ENCODE data around the gene UBE2G1.

The UBE2G1 gene

DNA sequence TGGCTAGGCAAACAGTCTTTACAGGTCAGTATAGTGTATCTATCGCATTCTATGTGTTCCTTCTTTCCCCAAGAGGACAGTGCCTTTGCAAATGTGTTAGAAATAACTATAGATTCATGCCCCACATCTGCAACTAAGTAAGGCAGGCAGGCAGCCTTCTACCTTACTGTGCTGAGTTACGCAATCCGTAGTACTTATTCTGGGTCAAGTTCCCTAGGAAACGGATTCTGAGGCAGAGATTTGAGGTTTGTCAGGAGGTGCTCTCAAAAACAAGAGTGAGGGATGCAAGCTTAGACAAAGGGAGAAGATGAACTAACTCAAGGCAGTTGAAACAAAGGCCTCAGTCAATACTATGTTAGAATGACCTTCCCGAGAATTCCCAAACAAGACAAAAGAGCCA is 90.0 kb downstream of the UBE2G1 start:
- H3K4me3 ChIP-seq (ENCODE audit: low read depth, low read length), result no peak overlapping the region
- DNase-seq (ENCODE audit: low read depth), result peak; percentile 53
- TF ChIP-seq, protein P1, sequence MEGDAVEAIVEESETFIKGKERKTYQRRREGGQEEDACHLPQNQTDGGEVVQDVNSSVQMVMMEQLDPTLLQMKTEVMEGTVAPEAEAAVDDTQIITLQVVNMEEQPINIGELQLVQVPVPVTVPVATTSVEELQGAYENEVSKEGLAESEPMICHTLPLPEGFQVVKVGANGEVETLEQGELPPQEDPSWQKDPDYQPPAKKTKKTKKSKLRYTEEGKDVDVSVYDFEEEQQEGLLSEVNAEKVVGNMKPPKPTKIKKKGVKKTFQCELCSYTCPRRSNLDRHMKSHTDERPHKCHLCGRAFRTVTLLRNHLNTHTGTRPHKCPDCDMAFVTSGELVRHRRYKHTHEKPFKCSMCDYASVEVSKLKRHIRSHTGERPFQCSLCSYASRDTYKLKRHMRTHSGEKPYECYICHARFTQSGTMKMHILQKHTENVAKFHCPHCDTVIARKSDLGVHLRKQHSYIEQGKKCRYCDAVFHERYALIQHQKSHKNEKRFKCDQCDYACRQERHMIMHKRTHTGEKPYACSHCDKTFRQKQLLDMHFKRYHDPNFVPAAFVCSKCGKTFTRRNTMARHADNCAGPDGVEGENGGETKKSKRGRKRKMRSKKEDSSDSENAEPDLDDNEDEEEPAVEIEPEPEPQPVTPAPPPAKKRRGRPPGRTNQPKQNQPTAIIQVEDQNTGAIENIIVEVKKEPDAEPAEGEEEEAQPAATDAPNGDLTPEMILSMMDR (conservative IDR thresholded peaks at IDR 0.05; ENCODE audit: low read depth, low read length), result no peak

DNA sequence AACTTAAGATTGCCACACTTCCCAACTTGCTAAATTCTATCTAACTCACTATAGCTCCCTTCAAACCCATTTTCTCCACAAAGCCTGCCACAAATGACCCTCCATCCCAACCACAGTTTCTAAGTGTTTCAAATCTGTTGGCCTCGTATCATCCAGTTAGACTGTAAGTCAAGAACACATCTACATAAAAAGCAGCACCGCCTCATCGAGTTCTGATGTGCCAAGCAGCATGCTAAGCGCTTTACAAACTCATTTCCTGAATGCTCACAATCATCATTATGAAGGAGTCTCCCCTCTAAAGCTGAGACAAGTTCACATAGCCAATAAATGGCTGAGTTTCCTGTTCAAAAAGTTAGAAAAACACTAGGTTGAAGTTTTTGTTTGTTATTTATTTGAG is 93.5 kb downstream of the UBE2G1 start:
- TF ChIP-seq, protein P1 (conservative IDR thresholded peaks at IDR 0.05; ENCODE audit: low read depth, low read length), result no peak
- no peak overlapping the region for H3K4me3 ChIP-seq (ENCODE audit: low read depth, low read length)
- DNase-seq (ENCODE audit: low read depth), result no peak

DNA sequence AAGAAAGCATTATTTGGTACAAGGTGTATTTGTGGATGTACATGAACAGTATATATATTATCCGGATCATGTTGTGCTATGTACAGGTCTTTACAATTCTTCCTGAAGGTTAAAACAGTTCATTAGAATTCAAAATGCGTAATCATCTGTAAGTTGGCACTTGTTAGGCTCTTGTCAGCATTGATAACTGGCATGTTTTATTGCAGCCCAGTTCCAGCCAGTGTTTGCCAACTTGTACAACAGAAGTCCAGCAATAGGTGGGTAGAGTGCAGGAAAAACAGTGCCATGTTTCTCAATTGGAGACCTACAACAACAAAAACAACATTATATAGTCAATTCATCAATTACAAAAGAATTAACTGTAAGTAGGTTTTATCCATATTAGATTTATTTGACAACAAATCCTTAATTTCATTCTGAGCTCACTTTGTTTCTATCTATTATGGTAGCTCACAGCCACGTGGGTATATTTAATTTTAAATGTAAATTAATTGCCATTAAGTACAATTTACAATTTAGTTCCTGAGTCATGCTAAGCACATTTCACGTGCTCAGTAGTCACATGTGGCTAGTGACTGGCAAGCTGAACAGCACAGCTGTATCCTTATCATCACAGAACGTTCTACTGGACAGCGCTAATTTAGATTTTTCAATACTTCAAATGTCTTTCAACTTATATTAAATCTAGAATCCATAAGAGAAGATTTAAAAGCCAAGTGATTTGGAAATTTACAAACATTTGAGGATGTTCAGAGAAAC is 94.1 kb downstream of the UBE2G1 start:
- DNase-seq (ENCODE audit: low read depth), result no peak
- TF ChIP-seq, protein P1 (conservative IDR thresholded peaks at IDR 0.05; ENCODE audit: low read depth, low read length), result no peak

DNA sequence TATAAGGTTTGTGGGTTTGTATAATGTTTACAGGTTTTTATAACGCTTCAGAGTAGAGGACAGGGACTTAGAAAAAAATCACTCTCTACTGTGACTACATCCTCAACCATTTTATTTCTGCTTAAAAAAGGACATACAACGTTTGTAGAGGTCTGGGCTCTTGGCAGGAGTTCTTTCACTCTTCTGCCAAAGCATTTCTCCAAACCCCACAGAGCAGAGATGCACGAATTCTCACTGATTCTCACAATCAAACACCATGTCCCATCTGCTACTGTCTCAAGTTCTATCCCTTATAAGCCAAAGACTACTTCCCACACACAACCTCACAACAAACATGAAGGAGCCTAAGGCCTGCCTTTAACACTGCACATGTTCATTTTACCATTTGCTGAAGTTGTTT is 95.7 kb downstream of the UBE2G1 start:
- DNase-seq (ENCODE audit: low read depth), result no peak
- H3K4me3 ChIP-seq (ENCODE audit: low read depth, low read length), result no peak overlapping the region
- TF ChIP-seq, protein P1 (conservative IDR thresholded peaks at IDR 0.05; ENCODE audit: low read depth, low read length), result no peak

More for the DNA sequence above, 94.1 kb downstream of the UBE2G1 start:
- H3K4me3 ChIP-seq (ENCODE audit: low read depth, low read length), result no peak overlapping the region

DNA sequence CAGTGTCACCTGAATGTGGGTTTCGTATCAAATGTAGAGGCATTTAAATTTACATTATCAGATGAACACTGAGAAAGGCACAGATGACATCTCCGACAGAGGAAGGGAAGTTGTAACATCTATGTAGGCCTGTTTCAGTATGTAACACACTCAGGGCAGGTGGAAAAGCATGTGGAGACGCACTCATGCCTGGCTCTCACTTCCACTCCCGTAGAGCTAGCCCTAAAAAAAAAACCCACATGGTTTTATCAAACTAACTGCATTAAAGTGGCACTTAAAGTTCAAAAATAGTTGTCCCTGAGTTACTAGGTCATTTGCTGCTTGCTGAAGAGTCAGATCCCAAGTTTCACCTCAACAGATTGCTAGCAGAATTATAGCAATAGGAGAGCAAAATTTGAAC is 96.6 kb downstream of the UBE2G1 start:
- H3K4me3 ChIP-seq (ENCODE audit: low read depth, low read length), result no peak overlapping the region
- TF ChIP-seq, protein P1 (conservative IDR thresholded peaks at IDR 0.05; ENCODE audit: low read depth, low read length), result no peak
- no peak for DNase-seq (ENCODE audit: low read depth)

DNA sequence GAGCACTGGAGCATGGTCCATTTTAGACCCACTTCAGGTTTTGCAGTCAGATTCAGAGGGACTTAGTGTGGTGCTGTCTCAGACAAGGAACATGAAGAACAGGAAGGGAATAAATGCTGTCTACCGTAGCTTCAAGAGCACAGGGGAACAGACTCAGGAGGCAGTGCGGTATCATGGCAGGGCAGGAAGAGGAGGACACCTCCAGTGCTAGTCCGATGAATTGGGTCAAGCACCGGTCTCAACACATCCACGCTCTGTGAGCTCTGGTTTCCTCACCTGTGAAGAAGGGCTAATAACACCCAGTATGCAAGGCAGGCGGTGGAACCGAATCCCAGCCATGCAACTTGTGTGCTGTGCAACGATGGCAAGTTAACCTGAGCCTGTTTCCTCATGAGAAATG is 99.1 kb downstream of the UBE2G1 start:
- TF ChIP-seq, protein P1 (conservative IDR thresholded peaks at IDR 0.05; ENCODE audit: low read depth, low read length), result no peak
- H3K4me3 ChIP-seq (ENCODE audit: low read depth, low read length), result no peak overlapping the region
- no peak for DNase-seq (ENCODE audit: low read depth)

DNA sequence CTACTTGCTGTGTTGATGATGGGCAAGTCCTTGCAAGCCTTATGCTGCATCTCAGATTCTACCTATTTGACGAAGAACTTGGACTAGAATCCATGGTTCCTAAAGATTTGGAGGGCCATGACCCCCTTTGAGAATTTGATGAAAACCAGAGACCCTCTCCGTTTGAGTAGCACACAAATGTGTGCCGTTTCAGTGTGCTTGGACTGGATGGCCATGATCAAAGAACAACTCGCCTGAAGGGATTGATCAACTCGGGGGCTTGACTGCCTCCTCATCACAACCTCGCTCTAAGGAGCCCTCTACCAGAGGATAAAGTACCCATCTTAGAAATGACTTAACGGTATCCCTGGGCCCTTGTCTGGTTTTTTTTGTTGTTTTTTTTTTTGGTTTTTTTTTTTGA is 99.9 kb downstream of the UBE2G1 start:
- no peak for DNase-seq (ENCODE audit: low read depth)
- no peak overlapping the region for H3K4me3 ChIP-seq (ENCODE audit: low read depth, low read length)
- TF ChIP-seq, protein P1 (conservative IDR thresholded peaks at IDR 0.05; ENCODE audit: low read depth, low read length), result no peak

Data from choroid plexus epithelial cell (primary cell).